Measurements from ENCODE around the gene UBE2F. TPM values are rescaled to one million over a fixed set of nuclear protein-coding genes. Genes with fewer than 3 reads are reported as not detected.
A peak's percentile ranks its signal among the peaks of the same experiment; 100 is the strongest.

Gene UBE2F, protein sequence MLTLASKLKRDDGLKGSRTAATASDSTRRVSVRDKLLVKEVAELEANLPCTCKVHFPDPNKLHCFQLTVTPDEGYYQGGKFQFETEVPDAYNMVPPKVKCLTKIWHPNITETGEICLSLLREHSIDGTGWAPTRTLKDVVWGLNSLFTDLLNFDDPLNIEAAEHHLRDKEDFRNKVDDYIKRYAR
- 10 to 100 TPM; 67.3 to 97.3 (median 81.2) TPM for total RNA-seq

GRCh38 chr2:237966565-237967462 is at the start of gene UBE2F:
Gene UBE2F (plus strand): TSS chr2:237967014. CDS start chr2:237973108, 6,094 bp downstream.
- peak; percentile 90 to 92 for TF ChIP-seq POLR2A (IDR thresholded peaks at IDR 0.05)
- TF ChIP-seq, protein P1, sequence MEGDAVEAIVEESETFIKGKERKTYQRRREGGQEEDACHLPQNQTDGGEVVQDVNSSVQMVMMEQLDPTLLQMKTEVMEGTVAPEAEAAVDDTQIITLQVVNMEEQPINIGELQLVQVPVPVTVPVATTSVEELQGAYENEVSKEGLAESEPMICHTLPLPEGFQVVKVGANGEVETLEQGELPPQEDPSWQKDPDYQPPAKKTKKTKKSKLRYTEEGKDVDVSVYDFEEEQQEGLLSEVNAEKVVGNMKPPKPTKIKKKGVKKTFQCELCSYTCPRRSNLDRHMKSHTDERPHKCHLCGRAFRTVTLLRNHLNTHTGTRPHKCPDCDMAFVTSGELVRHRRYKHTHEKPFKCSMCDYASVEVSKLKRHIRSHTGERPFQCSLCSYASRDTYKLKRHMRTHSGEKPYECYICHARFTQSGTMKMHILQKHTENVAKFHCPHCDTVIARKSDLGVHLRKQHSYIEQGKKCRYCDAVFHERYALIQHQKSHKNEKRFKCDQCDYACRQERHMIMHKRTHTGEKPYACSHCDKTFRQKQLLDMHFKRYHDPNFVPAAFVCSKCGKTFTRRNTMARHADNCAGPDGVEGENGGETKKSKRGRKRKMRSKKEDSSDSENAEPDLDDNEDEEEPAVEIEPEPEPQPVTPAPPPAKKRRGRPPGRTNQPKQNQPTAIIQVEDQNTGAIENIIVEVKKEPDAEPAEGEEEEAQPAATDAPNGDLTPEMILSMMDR (IDR thresholded peaks at IDR 0.05 in 4 of 5, conservative IDR thresholded peaks at IDR 0.05 in 1 of 5), result no peak
- H3K36me3 ChIP-seq, result no peaks in the 10 kb centered on the region
- intact Hi-C loops (cut with DNase I; ENCODE audit: low total_unique reads) (loop anchor here (1.0 to 2.0 kb wide), 3 partner anchors 44 to 109 kb away; no protein-coding TSS in a partner anchor), in situ Hi-C loops (cut with MboI; ENCODE audit: low sequenced_read_pairs in 4 of 4) (loop anchor here in 1 of 4 donors (25.0 kb wide), 1 partner anchor 295 kb away; no protein-coding TSS in a partner anchor)
- H3K4me1 ChIP-seq, result peaks cover 21 to 42% of the 10 kb centered on the region in 2 donors
- ATAC-seq (peak; percentile 96 to 97), DNase-seq (peak; percentile 95 to 96)
- no peaks in the 10 kb centered on the region for H3K9me3 ChIP-seq
- H3K27me3 ChIP-seq, result no peaks in the 10 kb centered on the region
- peak within 1 kb of the TSS; percentile 80 to 90 (median 88) for H3K4me3 ChIP-seq
- peak within 1 kb of the TSS; percentile 75 to 88 (median 84) for H3K27ac ChIP-seq

DNA sequence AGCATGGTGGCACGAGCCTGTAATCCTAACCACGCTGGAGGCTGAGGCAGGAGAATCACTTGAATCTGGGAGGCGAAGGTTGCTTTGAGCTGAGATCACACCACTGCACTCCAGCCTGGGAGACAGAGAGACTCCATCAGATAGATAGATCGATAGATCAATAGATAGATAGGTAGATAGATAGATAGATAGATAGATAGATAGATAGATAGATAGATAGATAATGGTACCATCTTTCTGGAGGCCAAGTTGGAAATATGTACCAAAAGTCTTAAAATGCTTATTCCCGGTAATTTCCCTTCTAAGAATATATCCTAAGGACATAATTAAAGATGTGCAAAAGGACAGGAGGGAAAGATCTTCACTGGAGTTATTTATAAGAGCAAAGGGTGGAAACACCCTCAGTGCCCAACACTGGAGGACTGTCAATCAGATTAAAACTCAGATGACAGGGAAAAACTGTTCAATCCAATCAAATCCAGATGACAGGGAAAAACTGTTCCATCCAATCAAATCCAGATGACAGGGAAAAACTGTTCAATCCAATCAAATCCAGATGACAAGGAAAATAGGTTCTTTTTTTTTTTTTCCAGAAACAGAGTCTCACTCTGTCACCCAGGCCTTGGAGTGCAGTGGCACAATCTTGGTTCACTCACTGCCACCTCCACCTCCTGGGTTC is 49.0 kb upstream of the UBE2F start:
- no peak overlapping the region for H3K27ac ChIP-seq
- TF ChIP-seq POLR2A (IDR thresholded peaks at IDR 0.05), result no peak
- TF ChIP-seq, protein P1 (IDR thresholded peaks at IDR 0.05 in 4 of 5, conservative IDR thresholded peaks at IDR 0.05 in 1 of 5), result no peak
- H3K27me3 ChIP-seq, result no peaks in the 10 kb centered on the region
- intact Hi-C loops (cut with DNase I; ENCODE audit: low total_unique reads) (loop anchor here (5.0 kb wide), 1 partner anchor 144 kb away; the partner anchor contains the start of gene SCLY), in situ Hi-C loops (cut with MboI; ENCODE audit: low sequenced_read_pairs in 4 of 4) (no loop called here)
- no peak overlapping the region for H3K4me3 ChIP-seq
- no peaks in the 10 kb centered on the region for H3K9me3 ChIP-seq
- DNase-seq (no peak), ATAC-seq (no peak)
- no peaks in the 10 kb centered on the region for H3K36me3 ChIP-seq
- H3K4me1 ChIP-seq, result no peaks in the 10 kb centered on the region

DNA sequence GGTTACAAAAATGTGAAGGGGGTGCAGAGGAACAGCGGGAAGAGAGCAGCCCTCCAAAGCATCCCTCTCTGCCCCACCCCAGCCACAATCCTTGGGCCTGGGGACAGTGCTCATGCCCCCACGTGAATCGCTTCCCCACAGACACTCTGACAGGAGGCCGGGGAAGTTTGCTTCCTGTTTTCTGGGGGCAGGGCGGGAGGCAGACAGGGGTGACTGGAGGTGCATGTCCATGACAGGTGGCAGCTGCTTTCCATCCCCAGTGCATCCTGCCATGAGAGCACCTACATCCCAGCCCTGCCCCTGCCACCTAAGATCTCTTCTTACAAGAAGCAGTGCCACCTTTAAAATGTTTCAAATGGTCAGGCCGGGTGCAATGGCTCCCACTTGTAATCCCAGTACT is 47.2 kb upstream of the UBE2F start:
- no peaks in the 10 kb centered on the region for H3K9me3 ChIP-seq
- peaks cover 4 to 10% of the 10 kb centered on the region in 2 donors for H3K4me1 ChIP-seq
- DNase-seq (no peak), ATAC-seq (no peak)
- TF ChIP-seq POLR2A (IDR thresholded peaks at IDR 0.05), result no peak
- TF ChIP-seq, protein P1 (IDR thresholded peaks at IDR 0.05 in 4 of 5, conservative IDR thresholded peaks at IDR 0.05 in 1 of 5), result no peak
- H3K4me3 ChIP-seq, result no peak overlapping the region
- in situ Hi-C loops (cut with MboI; ENCODE audit: low sequenced_read_pairs in 4 of 4), result no loop called here
- no peaks in the 10 kb centered on the region for H3K36me3 ChIP-seq
- no peak overlapping the region for H3K27ac ChIP-seq
- no peaks in the 10 kb centered on the region for H3K27me3 ChIP-seq
- intact Hi-C loops (cut with DNase I; ENCODE audit: low total_unique reads), result loop anchor here (5.0 kb wide), 1 partner anchor 143 kb away; the partner anchor contains the start of gene SCLY

DNA sequence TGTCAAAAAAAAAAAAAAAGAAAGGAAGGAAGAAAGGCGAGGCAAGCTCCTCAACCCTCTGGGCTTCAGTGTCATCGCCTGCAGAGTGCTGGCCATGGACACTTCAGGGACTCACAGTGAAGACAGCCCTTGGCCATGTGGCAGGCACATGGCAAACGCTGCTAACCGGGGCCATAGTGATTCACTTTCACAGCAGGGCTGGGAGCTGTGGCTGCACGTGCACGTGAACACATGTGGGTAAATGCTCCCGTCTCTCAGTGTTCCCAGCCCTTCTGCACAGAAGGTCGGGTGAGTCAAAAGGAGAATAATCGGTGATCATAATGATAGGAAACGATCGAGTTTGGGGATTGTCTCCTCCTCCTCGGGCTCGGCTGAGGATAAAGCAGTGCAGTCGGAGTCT is 46.1 kb upstream of the UBE2F start:
- Histone ChIP-seq H3K4me3 (no peak overlapping the region), H3K36me3 (no peaks in the 10 kb centered on the region), H3K9me3 (no peaks in the 10 kb centered on the region), H3K4me1 (peaks cover 4 to 14% of the 10 kb centered on the region in 2 donors), H3K27ac (no peak overlapping the region), H3K27me3 (no peaks in the 10 kb centered on the region)
- intact Hi-C loops (cut with DNase I; ENCODE audit: low total_unique reads), result no loop called here
- in situ Hi-C loops (cut with MboI; ENCODE audit: low sequenced_read_pairs in 4 of 4), result loop anchor here in 2 of 4 donors (5.0 to 10.0 kb wide), 2 partner anchors 63 to 66 kb away; partner anchors contain the start of gene RAMP1 (in 2 of the 2)
- ATAC-seq, result no peak
- no peak for DNase-seq
- TF ChIP-seq POLR2A (IDR thresholded peaks at IDR 0.05), result no peak
- TF ChIP-seq, protein P1 (IDR thresholded peaks at IDR 0.05 in 4 of 5, conservative IDR thresholded peaks at IDR 0.05 in 1 of 5), result no peak
